Measurements from ENCODE around the gene KDR. TPM values are rescaled to one million over a fixed set of nuclear protein-coding genes. Genes with fewer than 3 reads are reported as not detected.

The KDR gene
- total RNA-seq (10 to 100 TPM; 13.4 to 51.0 (median 34.5) TPM), polyA plus RNA-seq (10 to 100 TPM in 1 of 2 donors, 1 to 10 TPM in 1; 7.7 to 10.6 TPM)
- long read RNA-seq, donor 1, full-length matches to known transcripts = 9 of 16 reads
- long read RNA-seq, donor 1, partial matches to known transcripts = 6 of 16 reads
- long read RNA-seq, donor 1, other reads (novel, unspliced or antisense) = 1 of 16 reads
- long read RNA-seq, donor 2, full-length matches to known transcripts = 1 of 22 reads
- long read RNA-seq, donor 2, partial matches to known transcripts = 19 of 22 reads
- long read RNA-seq, donor 2, other reads (novel, unspliced or antisense) = 2 of 22 reads
- long read RNA-seq, donor 3, full-length matches to known transcripts = 1 of 4 reads
- long read RNA-seq, donor 3, partial matches to known transcripts = 3 of 4 reads
- long read RNA-seq, donor 3, other reads (novel, unspliced or antisense) = 0 of 4 reads

DNA sequence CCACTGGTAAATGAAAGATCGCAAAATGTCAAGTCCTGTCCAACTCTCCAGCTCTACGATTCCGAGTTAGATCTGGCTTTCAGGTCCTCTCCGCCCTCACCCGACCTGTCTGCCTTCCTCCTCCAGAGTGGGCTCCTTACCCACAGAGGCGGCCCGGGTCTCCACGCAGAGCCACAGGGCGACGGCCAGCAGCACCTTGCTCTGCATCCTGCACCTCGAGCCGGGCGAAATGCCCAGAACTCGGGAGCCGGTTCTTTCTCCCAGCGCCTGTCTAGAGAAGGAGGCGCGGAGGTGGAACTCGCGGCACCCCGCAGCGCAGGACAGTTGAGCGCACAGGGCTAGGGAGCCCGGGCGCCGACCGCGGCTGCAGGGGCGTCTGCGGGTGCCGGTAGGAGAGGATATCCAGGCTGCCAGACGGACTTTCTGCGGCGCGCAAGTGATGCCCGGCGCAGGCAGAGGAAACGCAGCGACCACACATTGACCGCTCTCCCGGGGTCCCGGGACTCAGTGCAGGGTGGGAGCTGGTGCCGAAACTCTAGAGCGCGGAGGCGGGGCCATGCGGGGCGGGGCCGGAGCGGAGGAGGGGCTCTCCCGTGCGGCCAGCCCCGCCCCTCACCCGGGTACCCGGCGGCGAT is at the start of gene KDR:
KDR (minus strand) TSS at position 509 of the 635 bp plus-strand sequence; CDS start at position 207, 302 bp downstream.
- peak; percentile 75 to 96 (median 92) for ATAC-seq
- H3K27me3 ChIP-seq = peaks cover 0 to 28% (median 13%) of the 10 kb centered on the region in 9 donors

DNA sequence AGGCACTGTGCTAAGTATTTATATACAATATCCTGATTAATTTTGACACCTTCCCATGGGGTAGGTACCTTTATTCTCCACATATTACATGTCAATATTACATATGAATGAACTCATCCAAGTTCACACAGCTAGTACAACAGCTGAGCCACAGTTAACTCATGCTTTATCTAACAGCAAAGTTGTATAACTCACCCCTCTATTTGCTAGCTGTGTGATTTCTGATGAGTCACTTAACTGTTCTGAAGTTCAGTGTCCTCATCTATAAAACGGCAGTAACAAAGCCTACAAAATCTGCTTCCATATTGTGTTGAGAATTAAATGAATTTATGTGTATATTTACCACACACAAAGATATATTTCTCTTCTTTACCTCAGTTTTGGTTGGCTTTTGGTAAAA is 48.2 kb upstream of the KDR start:
- peak overlapping the region in 10 of 12 donors; percentile 20 to 83 (median 70) for H3K27ac ChIP-seq

More for the DNA sequence above, at the start of gene KDR:
- Histone ChIP-seq H3K27ac (peak within 1 kb of the TSS; percentile 22 to 86 (median 74)), H3K4me3 (peak within 1 kb of the TSS; percentile 45 to 87 (median 74)), H3K4me1 (peaks cover 0 to 19% (median 5%) of the 10 kb centered on the region in 12 donors), H3K9me3 (peaks cover 0 to 3% (median 0%) of the 10 kb centered on the region in 12 donors), H3K36me3 (no peaks in the 10 kb centered on the region)
- 0 to 1% (median 0%) methylated on average over 13 to 57 of the region's 57 CpGs for WGBS, 4 donors
- DNase-seq = peak; percentile 49 to 76 (median 69)
- TF ChIP-seq, protein P1, sequence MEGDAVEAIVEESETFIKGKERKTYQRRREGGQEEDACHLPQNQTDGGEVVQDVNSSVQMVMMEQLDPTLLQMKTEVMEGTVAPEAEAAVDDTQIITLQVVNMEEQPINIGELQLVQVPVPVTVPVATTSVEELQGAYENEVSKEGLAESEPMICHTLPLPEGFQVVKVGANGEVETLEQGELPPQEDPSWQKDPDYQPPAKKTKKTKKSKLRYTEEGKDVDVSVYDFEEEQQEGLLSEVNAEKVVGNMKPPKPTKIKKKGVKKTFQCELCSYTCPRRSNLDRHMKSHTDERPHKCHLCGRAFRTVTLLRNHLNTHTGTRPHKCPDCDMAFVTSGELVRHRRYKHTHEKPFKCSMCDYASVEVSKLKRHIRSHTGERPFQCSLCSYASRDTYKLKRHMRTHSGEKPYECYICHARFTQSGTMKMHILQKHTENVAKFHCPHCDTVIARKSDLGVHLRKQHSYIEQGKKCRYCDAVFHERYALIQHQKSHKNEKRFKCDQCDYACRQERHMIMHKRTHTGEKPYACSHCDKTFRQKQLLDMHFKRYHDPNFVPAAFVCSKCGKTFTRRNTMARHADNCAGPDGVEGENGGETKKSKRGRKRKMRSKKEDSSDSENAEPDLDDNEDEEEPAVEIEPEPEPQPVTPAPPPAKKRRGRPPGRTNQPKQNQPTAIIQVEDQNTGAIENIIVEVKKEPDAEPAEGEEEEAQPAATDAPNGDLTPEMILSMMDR (IDR thresholded peaks at IDR 0.05) = no peak
- TF ChIP-seq POLR2A (IDR thresholded peaks at IDR 0.05) = peak in 1 of 2 donors; percentile 94
- intact Hi-C loops (cut with DNase I) = loop anchor here in 5 of 10 donors (1.0 to 10.0 kb wide), 7 partner anchors 34 to 190 kb away; no protein-coding TSS in a partner anchor

DNA sequence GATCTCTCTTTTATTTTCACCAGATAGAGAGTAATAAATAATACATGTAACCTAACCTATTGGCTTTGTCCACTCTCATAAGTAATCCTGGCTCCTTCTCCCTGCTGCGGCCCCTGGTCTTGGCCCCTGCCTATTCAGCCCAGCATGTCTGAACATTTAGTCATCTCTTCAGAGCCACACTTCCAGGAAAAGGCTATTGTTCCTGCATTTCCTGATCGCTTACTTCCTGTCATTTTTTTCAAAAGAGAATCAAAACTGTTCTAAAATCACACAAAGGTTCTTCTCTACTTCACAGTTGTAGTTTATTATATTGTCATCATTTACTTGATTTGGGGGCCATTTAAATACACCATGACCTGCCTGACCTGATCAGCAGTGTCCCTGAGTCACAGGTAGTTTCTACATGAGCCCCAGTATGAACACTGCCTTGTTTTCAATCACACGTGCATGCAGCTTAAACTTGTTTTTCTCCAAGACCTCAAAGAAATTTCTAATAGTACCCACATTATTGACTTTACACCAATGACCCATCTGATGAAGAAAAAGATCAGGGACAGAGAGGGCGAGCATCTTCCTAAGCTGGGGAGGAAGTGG is 47.4 kb upstream of the KDR start:
- Histone ChIP-seq H3K36me3 (no peaks in the 10 kb centered on the region), H3K27ac (peak overlapping the region; percentile 1 to 83 (median 70)), H3K4me1 (peaks cover 0 to 24% (median 9%) of the 10 kb centered on the region in 12 donors), H3K4me3 (no peak overlapping the region), H3K27me3 (no peaks in the 10 kb centered on the region), H3K9me3 (no peaks in the 10 kb centered on the region)
- intact Hi-C loops (cut with DNase I) = loop anchor here in 3 of 10 donors (1.0 to 5.0 kb wide), 2 partner anchors 45 to 47 kb away; partner anchors contain the start of gene KDR (in 3 of the 3)
- DNase-seq (peak in 2 of 5 donors; percentile 43 to 62), ATAC-seq (peak; percentile 51 to 94 (median 68))
- 59 to 70% (median 63%) methylated on average over 4 of the region's 4 CpGs for WGBS, 4 donors
- TF ChIP-seq, protein P1 (IDR thresholded peaks at IDR 0.05) = no peak
- no peak for TF ChIP-seq POLR2A (IDR thresholded peaks at IDR 0.05)

More for the DNA sequence above, 48.2 kb upstream of the KDR start:
- intact Hi-C loops (cut with DNase I) = loop anchor here in 2 of 10 donors (5.0 kb wide), 1 partner anchor 46 kb away; the partner anchor contains the start of gene KDR (in 2 of the 2)
- Histone ChIP-seq H3K27me3 (no peaks in the 10 kb centered on the region), H3K36me3 (no peaks in the 10 kb centered on the region), H3K4me1 (peaks cover 0 to 28% (median 13%) of the 10 kb centered on the region in 12 donors), H3K4me3 (no peak overlapping the region), H3K9me3 (no peaks in the 10 kb centered on the region)
- no peak for DNase-seq
- no peak for ATAC-seq
- 59 to 74% (median 62%) methylated on average over 1 of the region's 1 CpG for WGBS, 4 donors
- TF ChIP-seq, protein P1 (IDR thresholded peaks at IDR 0.05) = no peak
- TF ChIP-seq POLR2A (IDR thresholded peaks at IDR 0.05) = no peak

All from heart left ventricle (tissue), 16 donors.